ENCODE results near the gene BCKDHB.

BCKDHB gene

DNA sequence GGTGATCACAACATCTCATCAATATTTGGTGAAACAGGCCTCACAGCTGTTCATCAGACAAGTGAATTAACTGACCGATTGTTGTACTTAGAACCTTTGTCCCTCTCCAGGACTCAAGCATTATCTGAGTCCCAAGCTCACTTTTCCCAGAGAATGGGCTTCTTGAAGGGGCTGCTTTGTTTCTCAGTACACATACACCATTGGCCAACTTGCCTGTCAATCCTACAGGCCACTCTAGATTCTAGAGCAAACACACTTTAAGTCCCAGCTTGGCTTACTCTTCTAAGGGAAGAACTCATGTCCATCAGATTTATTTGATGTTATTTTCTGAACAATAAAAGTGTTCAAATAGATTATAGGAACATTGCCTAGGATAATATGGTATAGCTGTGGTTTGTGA, 249.5 kb downstream of the BCKDHB start:
- Histone ChIP-seq H3K4me1 (no peaks in the 10 kb centered on the region), H4K20me1 (no peaks in the 10 kb centered on the region), H3K4me3 (no peak overlapping the region), H3K36me3 (no peaks in the 10 kb centered on the region), H3K9me3 (no peaks in the 10 kb centered on the region), H3K27ac (no peak overlapping the region), H3K4me2 (no peak overlapping the region), H3K9ac (no peak overlapping the region), H3K27me3 (no peaks in the 10 kb centered on the region)
- TF ChIP-seq Cebpa-rat (IDR thresholded peaks at IDR 0.05) = no peak

DNA sequence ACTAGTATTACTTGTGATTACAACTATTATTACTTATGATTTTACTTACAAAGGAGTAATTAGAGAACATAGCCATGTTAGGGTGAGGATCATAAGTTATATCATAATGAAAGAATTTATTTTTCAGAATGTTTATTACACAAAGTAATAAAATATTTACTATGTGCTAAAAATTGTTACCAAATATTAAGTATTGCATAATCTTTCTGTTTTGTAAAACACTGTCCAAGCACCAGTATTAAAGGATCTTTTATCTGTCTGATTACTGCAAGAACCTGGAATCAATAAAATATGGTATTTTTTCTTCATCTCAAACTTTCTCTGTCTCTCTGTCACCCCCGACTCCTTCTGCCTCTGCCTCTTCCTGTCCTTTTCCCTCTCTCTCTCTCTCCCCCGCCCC, 250.1 kb downstream of the BCKDHB start:
- Histone ChIP-seq H3K27ac (no peak overlapping the region), H3K36me3 (no peaks in the 10 kb centered on the region), H3K9me3 (no peaks in the 10 kb centered on the region), H3K4me2 (no peak overlapping the region), H4K20me1 (no peaks in the 10 kb centered on the region), H3K27me3 (no peaks in the 10 kb centered on the region), H3K9ac (no peak overlapping the region), H3K4me1 (no peaks in the 10 kb centered on the region), H3K4me3 (no peak overlapping the region)
- TF ChIP-seq Cebpa-rat (IDR thresholded peaks at IDR 0.05) = no peak

DNA sequence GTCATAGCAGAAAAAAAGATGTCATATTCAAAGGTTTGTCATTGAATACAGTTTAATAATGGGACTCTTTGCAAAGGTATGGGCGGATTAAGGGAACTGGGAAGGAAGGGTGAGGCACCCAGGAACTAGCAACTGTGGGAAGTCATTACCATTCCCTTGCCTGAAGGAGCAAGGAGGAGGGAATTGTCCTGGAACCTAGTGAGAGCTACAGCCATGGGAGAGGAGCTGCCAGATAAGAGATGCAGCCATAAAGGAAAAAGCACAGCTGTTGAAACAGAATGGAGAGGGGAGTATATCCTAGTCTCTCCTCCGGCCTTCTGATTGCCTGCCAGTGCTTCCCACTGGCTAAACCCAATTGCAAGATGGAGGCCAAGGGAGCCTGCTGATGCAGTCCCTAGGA, 250.6 kb downstream of the BCKDHB start:
- Histone ChIP-seq H3K4me1 (no peaks in the 10 kb centered on the region), H3K27ac (no peak overlapping the region), H3K9me3 (no peaks in the 10 kb centered on the region), H3K4me2 (no peak overlapping the region), H3K9ac (no peak overlapping the region), H3K36me3 (no peaks in the 10 kb centered on the region), H4K20me1 (no peaks in the 10 kb centered on the region), H3K27me3 (no peaks in the 10 kb centered on the region), H3K4me3 (no peak overlapping the region)
- no peak for TF ChIP-seq Cebpa-rat (IDR thresholded peaks at IDR 0.05)

DNA sequence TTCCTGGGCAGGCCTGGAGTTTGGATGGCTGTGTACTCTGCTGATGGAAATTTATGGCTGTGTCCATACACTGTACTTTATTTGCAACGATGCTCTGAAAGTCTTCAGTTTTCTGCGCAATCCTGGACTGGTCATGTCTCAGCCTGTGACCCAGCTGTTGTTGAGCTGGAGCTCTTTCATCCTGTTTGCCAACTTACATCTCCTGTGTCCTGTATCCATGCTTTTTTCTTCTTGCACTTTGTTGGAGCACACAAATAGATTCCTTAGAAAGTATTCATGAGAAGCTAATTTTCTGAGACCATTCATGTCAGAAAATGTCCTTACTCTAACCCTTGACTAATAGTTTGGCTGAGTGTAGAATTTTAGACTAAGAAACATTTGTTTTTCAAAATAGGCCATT, 251.2 kb downstream of the BCKDHB start:
- no peak for TF ChIP-seq Cebpa-rat (IDR thresholded peaks at IDR 0.05)
- H3K27ac ChIP-seq = no peak overlapping the region
- no peak overlapping the region for H3K4me2 ChIP-seq
- H3K27me3 ChIP-seq = no peaks in the 10 kb centered on the region
- no peak overlapping the region for H3K9ac ChIP-seq
- H4K20me1 ChIP-seq = no peaks in the 10 kb centered on the region
- no peak overlapping the region for H3K4me3 ChIP-seq
- no peaks in the 10 kb centered on the region for H3K36me3 ChIP-seq
- no peaks in the 10 kb centered on the region for H3K9me3 ChIP-seq
- no peaks in the 10 kb centered on the region for H3K4me1 ChIP-seq

DNA sequence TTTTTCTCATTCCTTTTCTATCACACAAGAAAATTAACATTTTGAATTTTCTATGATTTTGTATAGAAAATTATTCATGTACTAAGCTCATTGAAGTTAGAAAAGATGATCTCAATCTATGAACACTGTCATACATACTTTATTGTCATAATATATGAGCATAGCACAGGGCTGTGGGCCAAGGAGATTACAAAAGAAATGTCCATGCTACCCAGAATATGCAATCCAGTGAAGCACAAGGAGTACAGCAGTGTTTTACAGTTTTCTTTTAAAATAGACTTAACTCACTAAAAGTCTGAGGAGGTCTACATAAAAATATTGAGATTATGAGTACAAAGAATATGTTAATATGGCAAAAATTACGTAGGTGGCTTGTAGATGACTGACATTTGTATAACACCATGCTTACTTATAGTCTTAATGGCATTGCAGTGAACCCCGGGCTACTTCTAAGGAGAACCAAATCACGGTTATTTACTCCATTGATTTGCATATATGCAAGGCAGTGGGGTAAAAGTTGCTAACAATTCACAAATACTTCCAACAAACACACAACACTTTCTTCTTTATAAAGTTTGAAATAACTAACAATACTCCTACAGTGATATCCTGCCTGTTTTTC, 257.1 kb downstream of the BCKDHB start:
- Histone ChIP-seq H3K4me2 (no peak overlapping the region), H3K27ac (no peak overlapping the region), H3K9me3 (no peaks in the 10 kb centered on the region), H3K4me3 (no peak overlapping the region), H3K36me3 (no peaks in the 10 kb centered on the region), H4K20me1 (no peaks in the 10 kb centered on the region), H3K9ac (no peak overlapping the region), H3K27me3 (no peaks in the 10 kb centered on the region), H3K4me1 (no peaks in the 10 kb centered on the region)
- no peak for TF ChIP-seq Cebpa-rat (IDR thresholded peaks at IDR 0.05)

DNA sequence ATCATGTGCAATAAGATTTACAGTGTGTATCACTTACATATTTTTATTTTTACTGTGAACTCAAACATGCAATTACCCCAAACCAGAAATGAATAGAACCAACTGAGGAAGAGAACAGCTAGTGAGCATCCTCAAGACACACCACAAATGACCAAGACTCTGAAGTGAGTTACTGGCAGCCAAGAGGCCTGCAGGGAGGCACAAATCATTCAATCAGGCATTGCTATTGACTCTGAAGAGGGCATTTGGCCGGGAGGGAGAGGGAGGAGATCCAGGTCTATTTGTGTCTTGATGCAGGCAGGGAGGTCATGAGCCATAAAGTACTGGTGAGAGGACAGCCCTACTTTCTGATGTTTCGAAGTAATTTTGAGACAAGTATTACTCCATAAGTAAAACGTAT, 257.7 kb downstream of the BCKDHB start:
- Histone ChIP-seq H3K27me3 (no peaks in the 10 kb centered on the region), H3K9ac (no peak overlapping the region), H3K4me3 (no peak overlapping the region), H3K4me1 (no peaks in the 10 kb centered on the region), H3K9me3 (no peaks in the 10 kb centered on the region), H3K36me3 (no peaks in the 10 kb centered on the region), H3K27ac (no peak overlapping the region), H4K20me1 (no peaks in the 10 kb centered on the region), H3K4me2 (no peak overlapping the region)
- TF ChIP-seq Cebpa-rat (IDR thresholded peaks at IDR 0.05) = no peak

DNA sequence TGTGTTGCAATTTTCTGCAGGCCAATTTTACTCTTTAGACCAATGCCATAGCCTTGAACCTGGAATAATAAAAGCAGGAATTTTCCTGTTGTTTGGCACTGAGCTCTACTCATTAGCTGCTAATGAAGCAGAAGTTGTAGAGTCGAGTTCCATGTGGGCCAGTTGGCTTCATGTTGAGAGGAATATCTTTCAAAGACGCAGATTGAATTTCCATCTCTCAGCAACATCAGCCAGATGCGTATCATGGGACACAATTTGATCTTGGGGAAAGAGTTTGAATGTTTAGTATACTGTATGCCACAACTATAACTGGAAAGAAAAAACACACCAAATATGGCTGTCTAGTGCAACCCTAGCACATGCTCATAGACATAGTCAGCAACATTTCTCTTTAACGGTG, 259.6 kb downstream of the BCKDHB start:
- H3K9ac ChIP-seq = no peak overlapping the region
- H3K4me3 ChIP-seq = no peak overlapping the region
- H3K27me3 ChIP-seq = no peaks in the 10 kb centered on the region
- H3K36me3 ChIP-seq = no peaks in the 10 kb centered on the region
- H3K4me2 ChIP-seq = no peak overlapping the region
- no peaks in the 10 kb centered on the region for H3K4me1 ChIP-seq
- no peaks in the 10 kb centered on the region for H4K20me1 ChIP-seq
- TF ChIP-seq Cebpa-rat (IDR thresholded peaks at IDR 0.05) = no peak
- H3K27ac ChIP-seq = no peak overlapping the region
- no peaks in the 10 kb centered on the region for H3K9me3 ChIP-seq

DNA sequence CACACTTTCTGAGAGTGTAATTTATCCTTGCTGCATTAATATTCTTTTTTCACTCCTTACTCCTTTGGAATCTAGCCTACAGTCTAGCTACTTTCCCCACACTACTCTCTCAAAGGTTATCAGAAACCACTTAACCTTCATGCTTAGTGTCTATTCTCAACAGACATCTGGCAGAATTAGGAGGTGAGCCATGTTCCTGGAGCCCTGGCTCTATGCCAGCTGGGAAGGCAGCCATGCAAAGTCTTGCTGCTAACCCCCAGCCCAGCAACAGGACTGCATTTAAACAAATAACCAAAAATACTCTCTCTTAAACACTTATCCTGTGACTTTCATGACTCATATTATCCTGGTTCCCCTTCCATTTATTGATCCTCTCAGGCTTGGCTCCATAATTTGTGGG, 260.2 kb downstream of the BCKDHB start:
- Histone ChIP-seq H4K20me1 (no peaks in the 10 kb centered on the region), H3K4me1 (no peaks in the 10 kb centered on the region), H3K4me3 (no peak overlapping the region), H3K9me3 (no peaks in the 10 kb centered on the region), H3K9ac (no peak overlapping the region), H3K27ac (no peak overlapping the region), H3K27me3 (no peaks in the 10 kb centered on the region), H3K4me2 (no peak overlapping the region), H3K36me3 (no peaks in the 10 kb centered on the region)
- TF ChIP-seq Cebpa-rat (IDR thresholded peaks at IDR 0.05) = no peak

DNA sequence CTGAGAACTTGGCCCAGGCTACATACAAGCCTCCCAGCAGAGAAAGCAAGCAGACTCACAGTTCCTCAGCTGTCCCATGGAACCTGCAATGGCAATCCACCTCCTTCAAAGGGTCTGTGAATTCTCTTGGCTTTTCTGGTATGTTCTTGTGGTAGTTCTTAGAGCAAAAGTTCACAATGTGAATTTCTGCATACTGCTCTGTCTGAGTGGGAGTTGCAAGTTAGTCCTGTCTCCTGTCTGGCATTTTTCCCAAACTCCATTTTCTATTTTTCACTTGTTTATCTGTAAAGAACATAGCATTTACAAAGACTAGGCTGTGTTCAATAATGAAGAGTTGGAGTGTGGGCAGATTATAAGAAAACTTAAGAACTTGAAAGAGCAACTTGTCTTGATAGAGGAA, 269.9 kb downstream of the BCKDHB start:
- no peak for TF ChIP-seq Cebpa-rat (IDR thresholded peaks at IDR 0.05)
- Histone ChIP-seq H3K36me3 (no peaks in the 10 kb centered on the region), H3K4me2 (no peak overlapping the region), H3K4me3 (no peak overlapping the region), H3K4me1 (no peaks in the 10 kb centered on the region), H4K20me1 (no peaks in the 10 kb centered on the region), H3K9ac (no peak overlapping the region), H3K27ac (no peak overlapping the region), H3K9me3 (no peaks in the 10 kb centered on the region), H3K27me3 (no peaks in the 10 kb centered on the region)

DNA sequence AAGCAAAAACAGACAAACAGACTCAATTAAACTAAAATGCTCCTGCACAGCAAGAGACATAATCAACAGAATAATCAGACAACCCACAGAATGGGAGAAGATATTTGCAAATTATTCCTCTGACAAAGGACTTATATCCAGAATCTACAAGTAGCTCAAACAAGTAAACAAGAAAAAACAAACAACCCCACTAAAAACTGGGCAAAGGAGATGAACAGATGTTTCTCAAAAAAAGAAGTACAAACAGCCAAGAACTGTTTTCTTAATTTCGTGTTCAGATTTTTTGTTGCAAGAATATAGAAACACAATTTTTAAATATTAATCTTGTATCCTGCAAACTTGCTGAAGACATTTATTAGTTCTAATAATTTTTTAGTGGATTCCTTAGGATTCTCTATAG, 274.1 kb downstream of the BCKDHB start:
- TF ChIP-seq Cebpa-rat (IDR thresholded peaks at IDR 0.05) = no peak

DNA sequence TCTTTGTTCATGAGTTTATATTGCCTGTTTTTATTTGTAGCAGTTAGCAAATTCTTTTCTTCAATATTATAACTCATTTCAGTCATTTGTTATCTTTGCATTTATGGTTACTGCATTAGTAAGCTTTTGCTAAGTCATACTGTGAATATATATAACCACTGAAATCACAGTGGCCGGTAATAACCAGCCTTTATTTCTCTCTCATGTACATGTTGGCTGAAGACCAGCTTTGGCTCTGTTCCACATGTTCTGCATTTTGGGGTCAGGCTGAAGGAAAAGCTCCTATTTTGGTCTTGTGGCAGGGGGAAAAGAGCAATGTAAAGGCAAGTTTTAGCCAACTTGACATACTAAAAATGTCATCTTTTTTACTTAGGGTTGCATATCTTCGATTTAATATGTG, 276.3 kb downstream of the BCKDHB start:
- H3K4me3 ChIP-seq = no peak overlapping the region
- no peaks in the 10 kb centered on the region for H3K27me3 ChIP-seq
- no peaks in the 10 kb centered on the region for H3K36me3 ChIP-seq
- H3K9me3 ChIP-seq = no peaks in the 10 kb centered on the region
- H4K20me1 ChIP-seq = no peaks in the 10 kb centered on the region
- H3K4me2 ChIP-seq = no peak overlapping the region
- H3K4me1 ChIP-seq = no peaks in the 10 kb centered on the region
- H3K9ac ChIP-seq = no peak overlapping the region
- TF ChIP-seq Cebpa-rat (IDR thresholded peaks at IDR 0.05) = no peak
- H3K27ac ChIP-seq = no peak overlapping the region

More for the DNA sequence above, 274.1 kb downstream of the BCKDHB start:
- H3K36me3 ChIP-seq = no peaks in the 10 kb centered on the region
- no peak overlapping the region for H3K4me3 ChIP-seq
- H3K4me2 ChIP-seq = no peak overlapping the region
- H3K9me3 ChIP-seq = no peaks in the 10 kb centered on the region
- no peaks in the 10 kb centered on the region for H3K4me1 ChIP-seq
- no peak overlapping the region for H3K27ac ChIP-seq
- H4K20me1 ChIP-seq = no peaks in the 10 kb centered on the region
- H3K9ac ChIP-seq = no peak overlapping the region
- no peaks in the 10 kb centered on the region for H3K27me3 ChIP-seq

Data from BLaER1 (cell line).